ENCODE results near the gene SBSN. TPM values are rescaled to one million over a fixed set of nuclear protein-coding genes. Genes with fewer than 3 reads are reported as not detected.

The SBSN gene
- total RNA-seq, 1 experiment from 2014 or later: not detected

GRCh38 chr19:35509018-35509652 is 19.0 kb downstream of the SBSN start:
- no peaks in the 10 kb centered on the region for H3K27me3 ChIP-seq (ENCODE audit: low read length)
- H2AFZ ChIP-seq (ENCODE audit: low read length): no peak overlapping the region
- H3K4me3 ChIP-seq (ENCODE audit: low read length): no peak overlapping the region
- no peaks in the 10 kb centered on the region for H3K9me3 ChIP-seq (ENCODE audit: low read length)
- H3K4me1 ChIP-seq (ENCODE audit: low read length): peaks cover 7% of the 10 kb centered on the region
- no peak for DNase-seq
- H3K79me2 ChIP-seq (ENCODE audit: low read length): no peaks in the 10 kb centered on the region
- no peak overlapping the region for H3K27ac ChIP-seq (ENCODE audit: low read length)
- H4K20me1 ChIP-seq (ENCODE audit: insufficient read depth, low read depth, low read length): peaks cover 4% of the 10 kb centered on the region; the same call in 1 of the 2 replicates
- H3K36me3 ChIP-seq (ENCODE audit: insufficient read depth, low read length): no peaks in the 10 kb centered on the region
- H3K9ac ChIP-seq (ENCODE audit: low read length): no peak overlapping the region
- H3K4me2 ChIP-seq (ENCODE audit: low read depth, low read length, poor library complexity, severe bottlenecking): no peak overlapping the region
- no peaks in the 10 kb centered on the region for H3K9me2 ChIP-seq (replicated peaks; ENCODE audit: insufficient read depth, low read length)

- Histone ChIP-seq H3K4me3 (ENCODE audit: low read length) (no peak overlapping the region), H3K4me1 (ENCODE audit: low read length) (peaks cover 7% of the 10 kb centered on the region), H3K9me3 (ENCODE audit: low read length) (no peaks in the 10 kb centered on the region), H3K9ac (ENCODE audit: low read length) (no peak overlapping the region), H3K9me2 (replicated peaks; ENCODE audit: insufficient read depth, low read length) (no peaks in the 10 kb centered on the region), H3K79me2 (ENCODE audit: low read length) (no peaks in the 10 kb centered on the region), H3K4me2 (ENCODE audit: low read depth, low read length, poor library complexity, severe bottlenecking) (no peak overlapping the region), H3K36me3 (ENCODE audit: insufficient read depth, low read length) (no peaks in the 10 kb centered on the region), H4K20me1 (ENCODE audit: insufficient read depth, low read depth, low read length) (peaks cover 4% of the 10 kb centered on the region; the same call in 1 of the 2 replicates), H3K27me3 (ENCODE audit: low read length) (no peaks in the 10 kb centered on the region), H2AFZ (ENCODE audit: low read length) (no peak overlapping the region), H3K27ac (ENCODE audit: low read length) (no peak overlapping the region)
- DNase-seq: no peak
Observed at GRCh38 chr19:35508129-35508528, 20.0 kb downstream of the SBSN start.

GRCh38 chr19:35507561-35507960 is 20.6 kb downstream of the SBSN start:
- Histone ChIP-seq H4K20me1 (ENCODE audit: insufficient read depth, low read depth, low read length) (peaks cover 4% of the 10 kb centered on the region; the same call in 1 of the 2 replicates), H2AFZ (ENCODE audit: low read length) (no peak overlapping the region), H3K27me3 (ENCODE audit: low read length) (no peaks in the 10 kb centered on the region), H3K4me1 (ENCODE audit: low read length) (peaks cover 12% of the 10 kb centered on the region), H3K79me2 (ENCODE audit: low read length) (no peaks in the 10 kb centered on the region), H3K4me3 (ENCODE audit: low read length) (no peak overlapping the region), H3K9me3 (ENCODE audit: low read length) (no peaks in the 10 kb centered on the region), H3K9ac (ENCODE audit: low read length) (no peak overlapping the region), H3K9me2 (replicated peaks; ENCODE audit: insufficient read depth, low read length) (no peaks in the 10 kb centered on the region), H3K36me3 (ENCODE audit: insufficient read depth, low read length) (no peaks in the 10 kb centered on the region), H3K27ac (ENCODE audit: low read length) (no peak overlapping the region), H3K4me2 (ENCODE audit: low read depth, low read length, poor library complexity, severe bottlenecking) (no peak overlapping the region)
- no peak for DNase-seq

GRCh38 chr19:35506011-35506410 is 22.1 kb downstream of the SBSN start:
- peaks cover 28% of the 10 kb centered on the region for H3K4me1 ChIP-seq (ENCODE audit: low read length)
- H3K27me3 ChIP-seq (ENCODE audit: low read length): no peaks in the 10 kb centered on the region

GRCh38 chr19:35502751-35503150 is 25.4 kb downstream of the SBSN start:
- H3K4me1 ChIP-seq (ENCODE audit: low read length): peaks cover 32% of the 10 kb centered on the region
- no peaks in the 10 kb centered on the region for H3K79me2 ChIP-seq (ENCODE audit: low read length)
- no peak overlapping the region for H3K9ac ChIP-seq (ENCODE audit: low read length)

More at GRCh38 chr19:35506011-35506410, 22.1 kb downstream of the SBSN start:
- H3K4me2 ChIP-seq (ENCODE audit: low read depth, low read length, poor library complexity, severe bottlenecking): no peak overlapping the region
- no peaks in the 10 kb centered on the region for H3K79me2 ChIP-seq (ENCODE audit: low read length)
- no peak overlapping the region for H3K27ac ChIP-seq (ENCODE audit: low read length)
- H2AFZ ChIP-seq (ENCODE audit: low read length): no peak overlapping the region
- H3K9ac ChIP-seq (ENCODE audit: low read length): no peak overlapping the region
- no peak overlapping the region for H3K4me3 ChIP-seq (ENCODE audit: low read length)
- no peaks in the 10 kb centered on the region for H3K36me3 ChIP-seq (ENCODE audit: insufficient read depth, low read length)
- H4K20me1 ChIP-seq (ENCODE audit: insufficient read depth, low read depth, low read length): peaks cover 4% of the 10 kb centered on the region; the same call in 1 of the 2 replicates
- no peaks in the 10 kb centered on the region for H3K9me2 ChIP-seq (replicated peaks; ENCODE audit: insufficient read depth, low read length)
- no peaks in the 10 kb centered on the region for H3K9me3 ChIP-seq (ENCODE audit: low read length)
- DNase-seq: no peak

GRCh38 chr19:35501684-35502083 is 26.4 kb downstream of the SBSN start:
- no peak overlapping the region for H3K27ac ChIP-seq (ENCODE audit: low read length)
- no peaks in the 10 kb centered on the region for H3K9me2 ChIP-seq (replicated peaks; ENCODE audit: insufficient read depth, low read length)
- peak; percentile 53 for DNase-seq
- no peak overlapping the region for H3K4me3 ChIP-seq (ENCODE audit: low read length)
- H3K9me3 ChIP-seq (ENCODE audit: low read length): no peaks in the 10 kb centered on the region
- no peaks in the 10 kb centered on the region for H4K20me1 ChIP-seq (ENCODE audit: insufficient read depth, low read depth, low read length)
- peaks cover 32% of the 10 kb centered on the region for H3K4me1 ChIP-seq (ENCODE audit: low read length)
- H3K36me3 ChIP-seq (ENCODE audit: insufficient read depth, low read length): no peaks in the 10 kb centered on the region
- H3K4me2 ChIP-seq (ENCODE audit: low read depth, low read length, poor library complexity, severe bottlenecking): peak overlapping the region; percentile 56
- no peaks in the 10 kb centered on the region for H3K79me2 ChIP-seq (ENCODE audit: low read length)
- no peak overlapping the region for H2AFZ ChIP-seq (ENCODE audit: low read length)
- H3K27me3 ChIP-seq (ENCODE audit: low read length): no peaks in the 10 kb centered on the region
- H3K9ac ChIP-seq (ENCODE audit: low read length): 0 out of 2 replicates have a peak overlapping the region, but pooled peaks have one; percentile 5

More at GRCh38 chr19:35502751-35503150, 25.4 kb downstream of the SBSN start:
- no peak overlapping the region for H3K27ac ChIP-seq (ENCODE audit: low read length)
- H2AFZ ChIP-seq (ENCODE audit: low read length): no peak overlapping the region
- no peak overlapping the region for H3K4me3 ChIP-seq (ENCODE audit: low read length)
- no peaks in the 10 kb centered on the region for H3K9me3 ChIP-seq (ENCODE audit: low read length)
- no peaks in the 10 kb centered on the region for H3K9me2 ChIP-seq (replicated peaks; ENCODE audit: insufficient read depth, low read length)
- no peaks in the 10 kb centered on the region for H3K36me3 ChIP-seq (ENCODE audit: insufficient read depth, low read length)
- no peaks in the 10 kb centered on the region for H3K27me3 ChIP-seq (ENCODE audit: low read length)
- H4K20me1 ChIP-seq (ENCODE audit: insufficient read depth, low read depth, low read length): no peaks in the 10 kb centered on the region
- no peak overlapping the region for H3K4me2 ChIP-seq (ENCODE audit: low read depth, low read length, poor library complexity, severe bottlenecking)
- DNase-seq: no peak

GRCh38 chr19:35500611-35501010 is 27.5 kb downstream of the SBSN start:
- H4K20me1 ChIP-seq (ENCODE audit: insufficient read depth, low read depth, low read length): no peaks in the 10 kb centered on the region
- peaks cover 32% of the 10 kb centered on the region for H3K4me1 ChIP-seq (ENCODE audit: low read length)
- no peak overlapping the region for H3K4me2 ChIP-seq (ENCODE audit: low read depth, low read length, poor library complexity, severe bottlenecking)
- no peak overlapping the region for H3K27ac ChIP-seq (ENCODE audit: low read length)
- no peaks in the 10 kb centered on the region for H3K9me3 ChIP-seq (ENCODE audit: low read length)
- no peaks in the 10 kb centered on the region for H3K9me2 ChIP-seq (replicated peaks; ENCODE audit: insufficient read depth, low read length)
- no peaks in the 10 kb centered on the region for H3K36me3 ChIP-seq (ENCODE audit: insufficient read depth, low read length)
- no peak overlapping the region for H2AFZ ChIP-seq (ENCODE audit: low read length)
- H3K9ac ChIP-seq (ENCODE audit: low read length): 0 out of 2 replicates have a peak overlapping the region, but pooled peaks have one; percentile 5
- no peak overlapping the region for H3K4me3 ChIP-seq (ENCODE audit: low read length)
- no peaks in the 10 kb centered on the region for H3K27me3 ChIP-seq (ENCODE audit: low read length)
- no peak for DNase-seq
- H3K79me2 ChIP-seq (ENCODE audit: low read length): no peaks in the 10 kb centered on the region

- no peak overlapping the region for H2AFZ ChIP-seq (ENCODE audit: low read length)
- no peak overlapping the region for H3K9ac ChIP-seq (ENCODE audit: low read length)
- no peaks in the 10 kb centered on the region for H3K9me2 ChIP-seq (replicated peaks; ENCODE audit: insufficient read depth, low read length)
- H3K36me3 ChIP-seq (ENCODE audit: insufficient read depth, low read length): no peaks in the 10 kb centered on the region
- H3K27me3 ChIP-seq (ENCODE audit: low read length): no peaks in the 10 kb centered on the region
- no peak overlapping the region for H3K4me2 ChIP-seq (ENCODE audit: low read depth, low read length, poor library complexity, severe bottlenecking)
- H3K27ac ChIP-seq (ENCODE audit: low read length): no peak overlapping the region
- peaks cover 43% of the 10 kb centered on the region for H3K4me1 ChIP-seq (ENCODE audit: low read length)
- no peak overlapping the region for H3K4me3 ChIP-seq (ENCODE audit: low read length)
- DNase-seq: no peak
- no peaks in the 10 kb centered on the region for H3K9me3 ChIP-seq (ENCODE audit: low read length)
- H3K79me2 ChIP-seq (ENCODE audit: low read length): no peaks in the 10 kb centered on the region
- H4K20me1 ChIP-seq (ENCODE audit: insufficient read depth, low read depth, low read length): no peaks in the 10 kb centered on the region
Observed at GRCh38 chr19:35498984-35499527, 29.1 kb downstream of the SBSN start.

All from Karpas-422 (cell line).